ENCODE measurements around the gene ITPK1. TPM values are rescaled to one million over a fixed set of nuclear protein-coding genes. Genes with fewer than 3 reads are reported as not detected.
"Not testable (repeated sequence)": the region's sequence is repeated elsewhere in the genome, so short reads cannot be mapped to it uniquely, and the experiment has no call there.

Gene ITPK1
- polyA plus RNA-seq, 1 of the 3 experiments (the other 2 are of a cell fraction), result 23.2 TPM

DNA sequence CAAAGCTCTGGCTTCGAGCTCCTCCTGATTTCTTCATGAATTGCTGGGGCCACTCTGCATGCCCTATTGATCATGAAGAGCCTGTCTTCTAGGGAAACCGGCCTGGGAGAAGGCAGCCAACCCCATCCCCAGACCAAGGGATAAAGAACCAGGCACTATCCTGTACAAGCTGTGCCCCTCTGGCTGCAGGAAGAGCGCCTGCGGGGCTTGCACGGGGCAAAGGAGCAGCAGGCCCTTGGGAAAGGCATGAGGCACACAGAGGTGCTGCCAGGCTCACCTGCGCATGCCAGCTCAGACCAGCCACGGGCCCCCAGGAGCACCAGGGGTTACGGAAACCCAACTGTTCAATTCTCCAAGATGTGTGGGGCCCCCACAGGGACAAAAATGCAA lies 2.1 kb downstream of the ITPK1 start:
- H3K4me3 ChIP-seq (ENCODE audit: low read depth in 2 of 2, low read length in 1 of 2), result peak overlapping the region in 1 of 2 experiments; percentile 83; a peak in 2 of 4 replicates
- H3K9ac ChIP-seq, result no peak overlapping the region

DNA sequence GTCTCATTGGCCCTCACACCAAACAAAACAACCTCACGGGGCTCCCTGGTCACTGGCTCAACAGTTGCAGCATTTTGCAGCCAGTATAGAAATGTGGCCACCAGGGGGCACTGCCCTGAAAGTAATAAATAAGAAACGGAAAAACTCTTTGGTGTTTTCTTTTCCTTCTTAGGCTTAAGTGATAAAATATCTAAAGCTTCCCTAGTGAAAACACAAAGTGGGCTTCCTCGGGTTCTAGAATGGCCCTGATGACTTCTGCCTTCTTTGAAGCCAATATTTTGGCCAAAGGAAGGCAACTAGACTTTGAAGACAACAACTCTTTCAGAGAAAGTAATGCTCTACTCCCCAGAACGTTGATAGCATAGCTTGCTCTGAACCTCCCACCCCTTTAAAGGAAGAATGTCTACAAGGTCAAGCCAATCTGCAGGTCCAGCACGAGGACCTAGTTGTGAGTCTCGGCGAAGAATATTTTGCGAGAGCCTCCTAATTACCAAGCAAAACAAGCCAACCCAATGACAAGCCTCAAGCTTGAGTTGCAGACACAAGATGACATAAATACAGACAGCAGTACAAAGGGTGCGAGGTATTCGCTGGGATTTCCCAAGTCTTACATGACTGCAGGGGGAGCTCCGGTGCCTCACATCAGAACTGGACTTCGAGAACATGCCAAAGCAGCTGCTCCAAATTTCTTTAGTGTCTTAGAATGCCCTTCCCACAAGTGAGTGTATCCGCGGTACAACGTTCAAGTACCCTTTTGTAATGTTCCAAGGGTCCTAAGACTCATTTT lies 2.6 kb downstream of the ITPK1 start:
- Histone ChIP-seq H3F3A (replicated peaks; ENCODE audit: insufficient read depth) (peaks cover 11% of the 10 kb centered on the region), H3K4me1 (ENCODE audit: control insufficient read depth in 1 of 2, insufficient read depth in 2 of 2, low read depth in 1 of 2, low read length in 1 of 2) (peaks cover 0 to 33% of the 10 kb centered on the region in 2 experiments; a peak in 3 of 4 replicates), H3K4me3 (ENCODE audit: low read depth in 2 of 2, low read length in 1 of 2) (peak overlapping the region; percentile 29 to 83; a peak in 2 of 4 replicates), H3K9ac (no peak overlapping the region), H3K36me3 (replicated peaks in 1 of 2; ENCODE audit: control insufficient read depth in 1 of 2, insufficient read depth in 2 of 2, low read length in 1 of 2) (peaks cover 0 to 2% of the 10 kb centered on the region in 2 experiments), H3K4me2 (peak overlapping the region; percentile 96), H3K79me2 (ENCODE audit: insufficient read depth) (peaks cover 10% of the 10 kb centered on the region; the same call in 1 of the 2 replicates), H3K9me3 (no peaks in the 10 kb centered on the region), H3K27me3 (ENCODE audit: insufficient read depth) (no peaks in the 10 kb centered on the region), H3K27ac (ENCODE audit: low read depth in 2 of 2, low read length in 1 of 2) (peak overlapping the region in 1 of 2 experiments; percentile 68; a peak in 2 of 4 replicates), H3K9me2 (no peaks in the 10 kb centered on the region), H2AFZ (ENCODE audit: low read depth) (no peak overlapping the region), H4K20me1 (ENCODE audit: insufficient read depth) (0 out of 2 replicates have a peak, but pooled peaks cover 17% of the 10 kb centered on the region)
- WGBS (ENCODE audit: low lambda C conversion rate), result 54% methylated on average over 14 of the region's 15 CpGs
- TF ChIP-seq SMC3 (IDR thresholded peaks at IDR 0.05; ENCODE audit: low read depth, low read length), result peak; percentile 63
- TF ChIP-seq TAF1 (IDR thresholded peaks at IDR 0.05; ENCODE audit: borderline replicate concordance, low read depth, low read length), result no peak
- no peak for TF ChIP-seq ELF1 (IDR thresholded peaks at IDR 0.05)
- no peak for TF ChIP-seq CHD2 (IDR thresholded peaks at IDR 0.05; ENCODE audit: low read length, partially characterized antibody)
- TF ChIP-seq MEF2A (IDR thresholded peaks at IDR 0.05; ENCODE audit: borderline replicate concordance, low read depth), result no peak
- TF ChIP-seq JUND (IDR thresholded peaks at IDR 0.05), result no peak
- peak; percentile 63 for TF ChIP-seq RAD21 (IDR thresholded peaks at IDR 0.05; ENCODE audit: low read length)
- no peak for TF ChIP-seq RXRA (IDR thresholded peaks at IDR 0.05; ENCODE audit: borderline replicate concordance, low read depth)
- no peak for TF ChIP-seq TCF12 (IDR thresholded peaks at IDR 0.05)
- TF ChIP-seq RFX5 (IDR thresholded peaks at IDR 0.05; ENCODE audit: low read length), result no peak
- TF ChIP-seq, protein P1, sequence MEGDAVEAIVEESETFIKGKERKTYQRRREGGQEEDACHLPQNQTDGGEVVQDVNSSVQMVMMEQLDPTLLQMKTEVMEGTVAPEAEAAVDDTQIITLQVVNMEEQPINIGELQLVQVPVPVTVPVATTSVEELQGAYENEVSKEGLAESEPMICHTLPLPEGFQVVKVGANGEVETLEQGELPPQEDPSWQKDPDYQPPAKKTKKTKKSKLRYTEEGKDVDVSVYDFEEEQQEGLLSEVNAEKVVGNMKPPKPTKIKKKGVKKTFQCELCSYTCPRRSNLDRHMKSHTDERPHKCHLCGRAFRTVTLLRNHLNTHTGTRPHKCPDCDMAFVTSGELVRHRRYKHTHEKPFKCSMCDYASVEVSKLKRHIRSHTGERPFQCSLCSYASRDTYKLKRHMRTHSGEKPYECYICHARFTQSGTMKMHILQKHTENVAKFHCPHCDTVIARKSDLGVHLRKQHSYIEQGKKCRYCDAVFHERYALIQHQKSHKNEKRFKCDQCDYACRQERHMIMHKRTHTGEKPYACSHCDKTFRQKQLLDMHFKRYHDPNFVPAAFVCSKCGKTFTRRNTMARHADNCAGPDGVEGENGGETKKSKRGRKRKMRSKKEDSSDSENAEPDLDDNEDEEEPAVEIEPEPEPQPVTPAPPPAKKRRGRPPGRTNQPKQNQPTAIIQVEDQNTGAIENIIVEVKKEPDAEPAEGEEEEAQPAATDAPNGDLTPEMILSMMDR (IDR thresholded peaks at IDR 0.05), result peak; percentile 87
- no peak for TF ChIP-seq POLR2AphosphoS5 (IDR thresholded peaks at IDR 0.05; ENCODE audit: low read depth, low read length)
- peak; percentile 71 for DNase-seq
- ChIA-PET POLR2A (interaction anchor here (0.6 to 2.1 kb wide), 8 partner anchors 33 to 424 kb away, joined by 3 to 5 read pairs (median 4); no protein-coding TSS in a partner anchor), CTCF (interaction anchor here (0.6 to 15.0 kb wide), 77 partner anchors 9 to 294 kb away, joined by 3 to 236 read pairs (median 5); partner anchors contain the start of genes GON7 and UBR7)

More for the DNA sequence above, 2.1 kb downstream of the ITPK1 start:
- Histone ChIP-seq H3K4me1 (ENCODE audit: control insufficient read depth in 1 of 2, insufficient read depth in 2 of 2, low read depth in 1 of 2, low read length in 1 of 2) (peaks cover 0 to 33% of the 10 kb centered on the region in 2 experiments; a peak in 3 of 4 replicates), H3K9me3 (no peaks in the 10 kb centered on the region), H4K20me1 (ENCODE audit: insufficient read depth) (0 out of 2 replicates have a peak, but pooled peaks cover 12% of the 10 kb centered on the region), H3K9me2 (no peaks in the 10 kb centered on the region), H2AFZ (ENCODE audit: low read depth) (no peak overlapping the region), H3K27me3 (ENCODE audit: insufficient read depth) (no peaks in the 10 kb centered on the region), H3K4me2 (peak overlapping the region; percentile 96), H3K79me2 (ENCODE audit: insufficient read depth) (peaks cover 9% of the 10 kb centered on the region; the same call in 1 of the 2 replicates), H3K27ac (ENCODE audit: low read depth in 2 of 2, low read length in 1 of 2) (peak overlapping the region in 1 of 2 experiments; percentile 68; a peak in 2 of 4 replicates), H3F3A (replicated peaks; ENCODE audit: insufficient read depth) (peaks cover 11% of the 10 kb centered on the region), H3K36me3 (replicated peaks in 1 of 2; ENCODE audit: control insufficient read depth in 1 of 2, insufficient read depth in 2 of 2, low read length in 1 of 2) (peaks cover 0 to 2% of the 10 kb centered on the region in 2 experiments)
- ChIA-PET CTCF (interaction anchor here (0.6 to 15.0 kb wide), 72 partner anchors 9 to 294 kb away, joined by 3 to 236 read pairs (median 5); partner anchors contain the start of genes GON7 and UBR7), POLR2A (interaction anchor here (0.6 to 2.1 kb wide), 8 partner anchors 34 to 423 kb away, joined by 3 to 5 read pairs (median 4); no protein-coding TSS in a partner anchor)
- no peak for TF ChIP-seq POLR2AphosphoS5 (IDR thresholded peaks at IDR 0.05; ENCODE audit: low read depth, low read length)
- WGBS (ENCODE audit: low lambda C conversion rate), result 89% methylated on average over 5 of the region's 8 CpGs
- no peak for DNase-seq

DNA sequence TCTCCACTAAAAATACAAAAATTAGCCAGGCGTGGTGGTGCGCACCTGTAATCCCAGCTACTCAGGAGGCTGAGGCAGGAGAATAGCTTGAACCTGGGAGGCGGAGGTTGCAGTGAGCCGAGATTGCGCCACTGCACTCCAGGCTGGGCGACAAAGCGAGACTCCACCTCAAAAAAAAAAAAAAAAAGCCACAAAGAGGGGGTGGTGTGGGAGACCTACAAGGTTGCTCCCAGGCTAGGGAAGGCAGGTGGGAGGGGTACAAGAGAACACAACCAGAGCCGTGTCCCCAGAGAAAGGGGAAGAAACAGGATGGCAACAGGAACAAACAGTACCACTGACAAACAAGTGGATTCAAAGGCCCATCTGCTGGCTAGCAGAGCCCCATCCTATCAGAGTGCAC lies 4.2 kb downstream of the ITPK1 start:
- POLR2A ChIA-PET; H2AFZ ChIP-seq (ENCODE audit: low read depth); H3K36me3 ChIP-seq (replicated peaks in 1 of 2; ENCODE audit: control insufficient read depth in 1 of 2, insufficient read depth in 2 of 2, low read length in 1 of 2); H3K9me3 ChIP-seq; H3K9me2 ChIP-seq; H3K4me3 ChIP-seq (ENCODE audit: low read depth in 2 of 2, low read length in 1 of 2); H3K9ac ChIP-seq; H3K4me2 ChIP-seq; H3K27ac ChIP-seq (ENCODE audit: low read depth in 2 of 2, low read length in 1 of 2); H3K27me3 ChIP-seq (ENCODE audit: insufficient read depth); DNase-seq: not testable (repeated sequence)
- H3K4me1 ChIP-seq (ENCODE audit: control insufficient read depth in 1 of 2, insufficient read depth in 2 of 2, low read depth in 1 of 2, low read length in 1 of 2), result peaks cover 0 to 33% of the 10 kb centered on the region in 2 experiments; a peak in 3 of 4 replicates
- peaks cover 11% of the 10 kb centered on the region for H3F3A ChIP-seq (replicated peaks; ENCODE audit: insufficient read depth)
- CTCF ChIA-PET, result interaction anchor here (0.7 to 15.0 kb wide), 12 partner anchors 12 to 230 kb away, joined by 3 to 236 read pairs (median 15); no protein-coding TSS in a partner anchor
- H4K20me1 ChIP-seq (ENCODE audit: insufficient read depth), result 0 out of 2 replicates have a peak, but pooled peaks cover 20% of the 10 kb centered on the region
- 96% methylated on average over 8 of the region's 8 CpGs for WGBS (ENCODE audit: low lambda C conversion rate)
- peaks cover 11% of the 10 kb centered on the region; the same call in 1 of the 2 replicates for H3K79me2 ChIP-seq (ENCODE audit: insufficient read depth)

All from SK-N-SH (cell line).